Measurements from ENCODE around the gene ITGA1.

- TF ChIP-seq RAD21 (IDR thresholded peaks at IDR 0.05 in 1 of 2, conservative IDR thresholded peaks at IDR 0.05 in 1 of 2; ENCODE audit: low read depth in 2 of 2, low read length in 2 of 2) (no peak), MAFK (IDR thresholded peaks at IDR 0.05; ENCODE audit: low read depth, low read length) (no peak), TAF1 (IDR thresholded peaks at IDR 0.05; ENCODE audit: low read depth, low read length) (no peak), CHD1 (IDR thresholded peaks at IDR 0.05; ENCODE audit: low read depth, low read length) (no peak), POLR2A (IDR thresholded peaks at IDR 0.05; ENCODE audit: control extremely low read depth in 1 of 2, low read depth in 2 of 2, low read length in 2 of 2) (no peak), EGR1 (IDR thresholded peaks at IDR 0.05; ENCODE audit: borderline replicate concordance, low read depth, low read length) (no peak), MAX (IDR thresholded peaks at IDR 0.05) (no peak), EP300 (IDR thresholded peaks at IDR 0.05; ENCODE audit: borderline replicate concordance in 1 of 2, low read depth in 2 of 2, low read length in 2 of 2) (no peak)
These were observed 80.7 kb downstream of the ITGA1 start for GRCh38 chr5:52868417-52868816.
